Activated T-cell treated with anti-CD3 and anti-CD28 coated beads for 24 hours (primary cell): ENCODE results near the gene SYNM.
A peak's percentile ranks its signal among the peaks of the same experiment; 100 is the strongest.
"Not testable (repeated sequence)": the region's sequence is repeated elsewhere in the genome, so short reads cannot be mapped to it uniquely, and the experiment has no call there.

Experiments
- DNase-seq: peaks from one replicate; pipeline ENCODE4 v3.0.0-alpha.2; 2020; ENCODE audit warnings: low read depth

The SYNM gene

GRCh38 chr15:99104788-99105513 is at the start of gene SYNM:
SYNM (plus strand) TSS chr15:99105080; CDS start chr15:99105200, 120 bp downstream.
- DNase-seq, result no peak

- DNase-seq, result no peak
Measured at GRCh38 chr15:99055555-99056134, 49.2 kb upstream of the SYNM start.

GRCh38 chr15:99057020-99057419 is 47.9 kb upstream of the SYNM start:
- no peak for DNase-seq

- no peak for DNase-seq
Measured at GRCh38 chr15:99057697-99058420, 47.0 kb upstream of the SYNM start.

- DNase-seq, result no peak
Measured at GRCh38 chr15:99058421-99058870, 46.4 kb upstream of the SYNM start.

GRCh38 chr15:99059010-99059981 is 45.6 kb upstream of the SYNM start:
- peak; percentile 40 for DNase-seq

GRCh38 chr15:99060186-99060585 is 44.7 kb upstream of the SYNM start:
- DNase-seq, result not testable (repeated sequence)

- no peak for DNase-seq
Measured at GRCh38 chr15:99062226-99062625, 42.7 kb upstream of the SYNM start.

GRCh38 chr15:99068186-99068585 is 36.7 kb upstream of the SYNM start:
- no peak for DNase-seq

- no peak for DNase-seq
Measured at GRCh38 chr15:99070208-99070607, 34.7 kb upstream of the SYNM start.

GRCh38 chr15:99071091-99071680 is 33.7 kb upstream of the SYNM start:
- DNase-seq, result no peak

GRCh38 chr15:99073008-99073717 is 31.7 kb upstream of the SYNM start:
- no peak for DNase-seq

GRCh38 chr15:99074446-99074845 is 30.4 kb upstream of the SYNM start:
- DNase-seq, result no peak

GRCh38 chr15:99075059-99075652 is 29.7 kb upstream of the SYNM start:
- DNase-seq, result not testable (repeated sequence)

- DNase-seq, result no peak
Measured at GRCh38 chr15:99076109-99076508, 28.8 kb upstream of the SYNM start.

- DNase-seq, result peak; percentile 31
Measured at GRCh38 chr15:99076555-99077308, 28.1 kb upstream of the SYNM start.

GRCh38 chr15:99082798-99083197 is 22.1 kb upstream of the SYNM start:
- no peak for DNase-seq

GRCh38 chr15:99084965-99085364 is 19.9 kb upstream of the SYNM start:
- DNase-seq, result no peak
